HG03066 (cell line): ENCODE measurements around the gene SIVA1.

ENCODE experiments used
- ATAC-seq: cut with Tn5 transposase; IDR thresholded peaks from one replicate; pipeline ENCODE4 v1.9.1; 2021; ENCODE audit warnings: low read depth; ENCODE audit not compliant: unreplicated experiment

The SIVA1 gene

DNA sequence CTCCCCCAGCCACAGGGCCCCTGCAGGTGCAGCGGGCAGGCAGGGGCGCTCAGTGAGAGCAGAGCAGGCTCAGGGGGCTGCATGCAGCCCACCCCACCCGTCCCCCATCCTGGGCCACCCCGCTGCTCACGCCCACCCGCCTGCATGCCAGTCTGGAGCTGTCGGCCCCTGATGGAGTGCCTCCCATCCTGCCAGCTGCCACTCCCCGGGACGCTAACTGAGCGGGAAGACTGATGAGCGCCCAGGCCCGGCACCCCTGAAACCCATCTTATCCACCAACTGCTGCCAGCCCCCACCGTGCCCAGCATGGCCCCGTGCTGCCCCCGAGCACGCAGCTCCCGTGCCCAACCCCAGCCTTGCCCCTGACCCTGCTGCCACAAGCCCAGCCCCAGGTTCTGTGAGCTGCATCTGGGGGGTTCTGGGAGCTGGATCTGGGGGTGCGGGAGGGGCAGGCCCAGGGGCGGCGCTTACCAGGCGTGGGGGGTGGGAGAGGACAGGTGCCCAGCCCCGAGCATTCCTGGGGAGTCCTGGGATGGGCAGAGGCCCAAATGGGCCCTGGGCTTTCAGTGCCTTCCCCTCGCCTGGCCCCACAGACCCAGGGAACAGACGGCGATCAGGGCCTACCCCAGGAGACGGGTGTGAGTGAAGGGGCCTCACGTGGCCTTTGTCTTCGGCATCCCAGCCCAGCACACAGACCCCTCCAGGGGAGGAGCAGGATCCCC is 29.3 kb downstream of the SIVA1 start:
- no peak for ATAC-seq

GRCh38 chr14:104782808-104783139 is 29.8 kb downstream of the SIVA1 start:
- no peak for ATAC-seq

GRCh38 chr14:104783484-104784217 is 30.7 kb downstream of the SIVA1 start:
- no peak for ATAC-seq

- no peak for ATAC-seq
These were observed 31.2 kb downstream of the SIVA1 start for GRCh38 chr14:104784218-104784568.

- no peak for ATAC-seq
These were observed 32.1 kb downstream of the SIVA1 start for GRCh38 chr14:104784846-104785707.

DNA sequence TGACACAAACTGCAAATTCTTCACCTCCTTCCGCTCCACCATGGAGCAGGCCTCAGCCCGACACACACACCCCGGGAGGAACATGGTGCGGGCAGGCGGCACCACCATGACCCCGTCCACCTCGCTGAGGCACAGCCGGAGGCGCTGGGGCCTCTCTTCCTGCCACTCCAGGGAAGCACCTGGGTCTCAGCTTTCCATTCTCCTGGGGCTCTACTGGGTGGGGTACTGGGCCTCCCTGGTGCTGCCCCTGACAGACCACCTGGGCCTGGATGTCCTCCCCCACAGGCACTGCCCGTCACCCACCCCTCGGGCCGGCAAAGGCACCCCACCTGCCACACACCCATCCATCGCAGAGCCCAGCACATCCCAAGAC is 32.7 kb downstream of the SIVA1 start:
- no peak for ATAC-seq

DNA sequence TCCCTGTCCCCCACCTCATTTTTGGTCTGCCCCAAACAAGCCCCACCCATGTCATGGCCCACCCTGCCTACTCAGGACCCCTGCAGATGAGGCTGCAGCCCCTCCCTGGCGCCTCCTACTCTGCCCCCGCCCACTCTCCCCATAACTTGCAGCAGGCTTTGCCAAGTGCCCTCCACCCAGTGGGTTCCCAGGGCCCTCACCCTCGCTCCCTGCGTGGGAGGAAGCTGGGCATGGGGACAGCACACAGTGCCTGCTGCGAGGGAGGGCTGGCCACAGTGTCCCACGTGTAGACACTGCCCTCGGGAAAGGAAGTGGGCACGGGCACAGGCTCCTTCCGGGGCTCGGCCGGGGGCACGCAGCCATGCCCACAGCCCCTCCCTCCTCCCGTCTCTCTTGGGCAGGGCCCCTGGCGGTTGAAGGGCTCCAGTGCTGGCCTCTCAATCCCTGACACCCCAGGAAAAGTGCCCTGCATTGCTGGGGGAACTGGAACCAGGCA is 33.2 kb downstream of the SIVA1 start:
- ATAC-seq: no peak

- ATAC-seq: no peak
These were observed 34.1 kb downstream of the SIVA1 start for GRCh38 chr14:104786726-104787675.

GRCh38 chr14:104787736-104788135 is 34.8 kb downstream of the SIVA1 start:
- no peak for ATAC-seq

GRCh38 chr14:104788161-104788818 is 35.3 kb downstream of the SIVA1 start:
- ATAC-seq: no peak

DNA sequence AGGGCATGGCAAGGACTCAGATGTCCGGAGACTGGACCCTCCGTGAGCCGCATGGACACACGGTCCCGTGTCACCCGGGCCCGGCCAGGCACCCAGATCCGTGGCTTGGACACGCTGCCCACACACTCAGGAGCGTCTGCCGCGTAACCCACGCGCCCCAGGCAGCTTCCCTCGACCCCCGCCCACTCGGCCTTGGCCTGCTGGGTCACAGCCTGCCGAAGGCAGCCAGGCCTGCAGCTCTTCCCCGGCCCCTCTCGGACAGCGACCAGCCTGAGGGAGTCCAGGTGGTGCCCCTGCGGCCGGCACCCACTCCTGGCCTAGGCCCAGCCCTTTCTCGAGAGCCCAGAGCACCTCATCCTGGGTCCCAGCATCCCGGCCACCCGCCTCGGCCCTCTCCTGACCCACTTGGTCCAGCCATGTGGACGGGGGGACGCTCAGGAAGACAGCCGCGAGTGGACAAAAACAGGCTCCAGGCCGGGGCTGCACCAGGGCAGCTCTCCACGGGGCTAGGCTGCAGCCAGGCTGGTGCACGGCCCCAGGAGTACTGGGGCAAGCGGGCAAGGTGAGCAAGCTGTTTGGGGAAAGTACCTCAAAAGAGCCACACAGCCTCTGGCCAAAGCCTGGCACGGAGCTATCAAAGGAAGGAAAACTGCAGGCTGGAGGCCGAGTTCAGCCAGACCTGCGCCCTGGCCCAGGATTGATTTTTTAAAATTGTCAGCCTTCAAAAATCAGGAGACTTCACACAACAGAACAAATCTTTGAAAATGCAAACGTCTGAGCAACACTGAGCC is 36.1 kb downstream of the SIVA1 start:
- no peak for ATAC-seq

- no peak for ATAC-seq
These were observed 37.1 kb downstream of the SIVA1 start for GRCh38 chr14:104789752-104790743.

DNA sequence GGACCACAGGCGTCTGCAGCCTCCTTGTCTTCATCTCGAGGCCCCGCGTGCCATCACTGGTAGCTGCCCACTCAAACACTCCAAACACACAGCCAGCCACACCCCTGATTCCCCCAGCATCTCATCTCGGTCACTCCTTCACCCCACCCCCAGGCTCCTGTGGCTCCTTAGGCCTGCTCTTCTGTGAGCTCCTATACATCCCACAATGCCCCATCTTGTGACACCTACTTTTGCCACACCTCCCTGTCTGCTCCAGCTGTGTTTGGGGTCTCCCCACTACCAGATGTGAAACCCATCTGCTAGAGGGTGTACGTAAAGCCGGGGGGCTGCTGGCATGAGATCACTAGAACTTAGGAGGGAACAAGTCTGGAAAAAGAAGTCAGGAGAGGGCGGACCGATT is 38.5 kb downstream of the SIVA1 start:
- ATAC-seq: no peak

- no peak for ATAC-seq
These were observed 39.3 kb downstream of the SIVA1 start for GRCh38 chr14:104792101-104792884.

DNA sequence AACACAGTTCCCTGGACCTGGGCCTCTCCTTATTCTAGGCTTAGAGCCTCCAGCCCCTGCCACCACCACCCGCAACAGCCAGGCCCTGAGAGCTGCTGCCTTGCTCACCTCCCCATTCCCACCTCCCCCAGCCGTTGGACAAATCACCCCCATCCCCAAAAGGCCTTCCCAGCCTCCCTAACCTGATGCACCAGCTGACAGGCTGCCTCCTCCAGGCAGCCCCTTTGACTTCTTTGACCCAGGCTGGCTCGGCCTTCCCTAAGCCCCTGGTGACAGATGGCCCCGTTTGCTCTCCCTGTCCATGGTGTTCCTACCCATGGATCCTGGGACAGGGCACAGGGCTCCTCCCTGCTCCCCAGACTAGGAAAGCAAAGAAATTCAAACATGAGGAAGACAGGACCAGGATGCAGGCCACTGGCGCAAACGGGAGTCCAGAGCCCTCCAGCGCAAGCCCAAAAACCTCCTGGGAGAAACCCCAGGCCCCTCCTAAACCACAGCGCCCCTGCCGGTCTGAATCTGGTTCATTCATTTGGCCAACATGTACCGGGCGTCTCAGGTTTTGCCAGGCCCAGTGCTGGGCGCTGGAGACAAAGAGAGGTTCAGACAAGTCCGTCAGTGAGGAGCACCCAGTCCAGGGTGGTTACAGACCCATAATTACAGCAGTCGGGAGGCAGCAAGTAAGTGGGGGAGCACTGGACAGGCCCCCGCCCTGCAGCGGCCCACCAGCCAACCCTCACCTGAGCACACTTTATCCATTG is 40.2 kb downstream of the SIVA1 start:
- ATAC-seq: no peak

GRCh38 chr14:104793703-104793959 is 40.7 kb downstream of the SIVA1 start:
- no peak for ATAC-seq

DNA sequence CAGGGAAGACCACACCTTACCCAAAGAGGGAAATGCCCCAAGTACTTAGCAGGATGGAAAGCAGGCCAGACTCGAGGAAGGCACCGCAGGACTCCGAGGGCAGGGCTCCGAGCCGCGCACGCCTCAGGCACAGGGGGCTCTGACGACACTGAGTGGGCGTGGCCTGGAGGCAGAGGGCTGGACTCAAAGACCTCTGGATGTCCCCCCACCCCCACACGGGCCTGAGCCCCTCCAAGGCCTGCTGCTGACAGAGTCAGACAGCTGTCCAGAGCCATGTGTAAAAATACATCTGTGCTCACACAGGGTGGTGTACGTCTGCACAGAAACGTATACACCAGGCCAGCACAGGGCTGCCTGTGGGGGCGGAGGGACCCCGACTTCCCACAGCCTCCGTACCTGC is 41.2 kb downstream of the SIVA1 start:
- ATAC-seq: no peak
